GM20431 (cell line): Measurements from ENCODE around the gene KASH5.

Source experiments
- in situ Hi-C: fragments of 300-500 bp; cut with MseI, MboI; formaldehyde crosslinking; loops from one replicate; pipeline ENCODE4 v1.15.0; 2020; ENCODE audit warnings: low sequenced_read_pairs; ENCODE audit not compliant: unreplicated experiment

KASH5 gene

GRCh38 chr19:49417088-49417487 lies 29.0 kb downstream of the KASH5 start:
- in situ Hi-C loops: no loop called here

GRCh38 chr19:49418511-49418910 lies 30.5 kb downstream of the KASH5 start:
- in situ Hi-C loops: no loop called here

DNA sequence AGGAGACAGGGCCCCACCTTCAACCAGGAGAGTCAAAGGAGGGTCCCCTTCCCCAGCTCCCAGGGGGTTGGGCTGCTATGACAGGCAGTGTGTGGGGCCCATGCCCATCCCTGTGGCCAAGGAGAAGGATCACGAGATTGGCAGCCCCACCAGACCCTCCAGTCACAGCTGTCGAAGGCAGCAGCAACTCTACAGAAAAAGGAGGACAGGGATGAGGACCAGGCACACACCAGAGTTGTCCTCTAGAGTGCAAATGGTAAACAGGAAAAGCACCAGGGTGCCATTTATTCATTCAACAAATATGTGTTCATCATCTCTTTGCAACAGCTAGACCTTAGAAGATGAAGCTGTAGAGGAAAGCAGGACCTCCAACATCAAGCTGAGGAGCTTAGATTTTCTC lies 31.1 kb downstream of the KASH5 start:
- in situ Hi-C loops: no loop called here

DNA sequence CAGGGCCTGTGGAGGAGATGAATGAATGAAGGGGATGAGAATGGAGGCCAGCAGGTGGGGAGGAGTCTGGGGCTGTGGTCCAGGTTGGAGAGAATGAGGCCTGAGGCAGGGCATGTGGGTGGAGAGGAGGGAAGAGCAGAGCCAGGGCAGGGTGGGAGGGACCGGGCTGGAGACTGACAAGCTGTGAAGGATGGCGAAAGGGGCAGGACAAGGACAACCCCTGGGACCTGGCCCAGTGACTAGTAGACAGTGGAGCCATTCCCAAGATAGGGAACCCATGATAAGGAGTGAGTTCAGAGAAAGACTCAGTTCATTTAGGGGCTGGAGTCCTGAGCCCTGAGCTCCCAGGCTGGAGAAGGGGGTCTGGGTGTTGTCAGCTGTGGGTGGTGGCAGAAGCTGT lies 32.2 kb downstream of the KASH5 start:
- in situ Hi-C loops: no loop called here

GRCh38 chr19:49421039-49421877 lies 33.2 kb downstream of the KASH5 start:
- in situ Hi-C loops: no loop called here

DNA sequence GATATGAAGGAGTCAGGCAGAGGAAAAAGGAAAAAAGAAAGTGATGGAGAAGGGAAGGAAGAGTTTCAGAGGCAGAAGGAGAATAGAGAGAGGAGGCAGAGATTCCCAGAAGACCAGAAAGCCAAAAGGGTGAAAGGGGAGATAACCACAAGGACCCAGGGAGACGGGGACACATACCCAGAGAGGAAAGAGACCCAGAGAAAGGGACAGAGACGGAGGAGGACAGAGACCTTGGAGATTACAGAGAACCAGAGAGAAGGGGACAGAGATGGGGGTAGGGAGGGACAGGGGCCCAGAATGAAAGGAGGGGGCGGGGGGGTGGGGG lies 33.8 kb downstream of the KASH5 start:
- in situ Hi-C loops: no loop called here

DNA sequence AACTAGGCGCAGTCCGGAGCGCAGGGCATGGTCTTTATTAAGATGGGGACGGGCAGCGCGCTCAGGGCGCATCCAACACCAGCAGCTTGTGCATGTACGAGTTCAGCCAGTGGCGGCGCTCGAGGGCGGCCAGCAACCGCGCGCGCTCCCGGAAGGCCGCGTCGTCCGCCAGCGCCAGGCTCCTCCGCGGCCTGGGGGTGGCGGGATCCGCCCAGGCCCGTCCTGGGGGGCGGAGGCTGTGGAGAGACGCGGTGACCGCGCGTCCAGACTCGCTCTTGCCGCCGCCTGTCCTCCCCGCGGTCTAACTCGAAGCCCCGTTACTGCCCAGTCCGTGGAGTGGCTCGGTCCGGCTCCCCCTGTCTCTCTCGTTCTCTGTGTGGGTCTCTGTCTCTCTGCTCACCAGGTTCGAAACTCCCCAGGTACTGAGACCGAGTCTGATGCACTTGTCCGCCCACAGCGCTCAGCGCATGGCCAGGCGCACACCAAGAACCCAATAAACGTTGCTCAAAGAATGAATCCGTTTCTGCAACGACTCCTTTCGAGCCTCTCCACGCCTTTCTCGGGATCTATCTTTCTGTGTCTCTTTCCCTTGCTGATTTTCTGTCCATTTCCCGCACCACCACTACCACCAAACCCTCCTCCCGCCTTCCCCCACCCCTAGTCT lies 34.5 kb downstream of the KASH5 start:
- in situ Hi-C loops: no loop called here

GRCh38 chr19:49423071-49423984 lies 35.3 kb downstream of the KASH5 start, which contains the start of gene PTH2:
PTH2 (minus strand) TSS chr19:49423441; CDS start chr19:49423339, 102 bp downstream.
- in situ Hi-C loops: no loop called here

- in situ Hi-C loops: no loop called here
Observed at GRCh38 chr19:49423985-49424303, 35.9 kb downstream of the KASH5 start.

- in situ Hi-C loops: no loop called here
Observed at GRCh38 chr19:49425178-49425577, 37.1 kb downstream of the KASH5 start, which contains the start of gene GFY. GFY (plus strand) TSS chr19:49425388; CDS start chr19:49426431, 1,043 bp downstream.

GRCh38 chr19:49425922-49426592 lies 38.0 kb downstream of the KASH5 start:
- in situ Hi-C loops: no loop called here

DNA sequence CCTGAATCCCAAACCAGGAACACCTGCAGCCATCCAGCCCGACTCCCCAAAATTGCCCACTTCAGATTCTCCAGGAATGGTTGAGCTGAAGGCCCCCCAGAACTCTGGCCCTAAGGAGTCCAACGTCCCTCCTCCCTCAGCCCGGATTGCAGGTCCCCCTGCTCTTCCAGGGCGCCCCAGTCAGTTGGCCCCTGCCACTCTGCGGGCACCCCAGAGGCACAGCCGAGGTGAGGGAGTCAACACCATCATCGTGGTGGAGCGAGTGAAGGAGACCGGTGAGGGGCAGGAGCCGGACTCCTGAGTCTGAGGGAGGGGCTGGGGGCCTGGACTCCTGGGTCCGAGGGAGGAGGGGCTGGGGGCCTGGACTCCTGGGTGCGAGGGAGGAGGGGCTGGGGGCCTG lies 39.3 kb downstream of the KASH5 start:
- in situ Hi-C loops: no loop called here

GRCh38 chr19:49427855-49428546 lies 40.0 kb downstream of the KASH5 start:
- in situ Hi-C loops: no loop called here

GRCh38 chr19:49428547-49429451 lies 40.8 kb downstream of the KASH5 start:
- in situ Hi-C loops: no loop called here

GRCh38 chr19:49430172-49430677 lies 42.2 kb downstream of the KASH5 start:
- in situ Hi-C loops: no loop called here

DNA sequence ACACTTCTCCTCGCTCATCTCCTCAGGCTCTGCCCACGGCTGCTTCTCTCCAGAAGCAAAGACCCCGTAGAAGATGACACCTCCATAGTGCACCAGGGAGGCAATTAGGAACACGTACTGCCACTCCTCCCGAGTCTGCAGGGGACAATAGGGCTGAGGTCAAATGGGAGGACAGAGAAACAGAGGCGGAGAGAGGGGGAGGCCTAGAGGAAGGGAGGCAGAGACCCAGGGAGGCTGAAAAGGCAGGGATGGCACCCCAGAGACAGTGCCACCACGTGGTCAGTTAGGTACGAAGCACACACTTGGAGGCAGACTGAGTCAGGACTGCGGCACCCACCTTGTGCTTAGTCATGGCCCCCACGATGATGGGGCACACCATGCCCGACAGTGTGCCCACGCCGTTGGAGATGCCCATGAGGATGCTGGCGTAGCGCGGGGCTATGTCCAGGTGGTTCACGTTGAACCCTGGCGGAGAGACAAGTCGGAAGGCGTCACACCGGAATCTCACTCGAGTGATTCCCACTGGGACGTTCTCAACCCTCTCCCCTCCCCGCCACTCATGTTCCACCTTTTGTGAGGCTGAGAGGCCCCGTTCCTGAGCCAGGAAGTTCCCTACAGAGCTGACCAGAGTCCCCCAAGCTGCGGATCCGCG lies 42.8 kb downstream of the KASH5 start:
- in situ Hi-C loops: no loop called here

DNA sequence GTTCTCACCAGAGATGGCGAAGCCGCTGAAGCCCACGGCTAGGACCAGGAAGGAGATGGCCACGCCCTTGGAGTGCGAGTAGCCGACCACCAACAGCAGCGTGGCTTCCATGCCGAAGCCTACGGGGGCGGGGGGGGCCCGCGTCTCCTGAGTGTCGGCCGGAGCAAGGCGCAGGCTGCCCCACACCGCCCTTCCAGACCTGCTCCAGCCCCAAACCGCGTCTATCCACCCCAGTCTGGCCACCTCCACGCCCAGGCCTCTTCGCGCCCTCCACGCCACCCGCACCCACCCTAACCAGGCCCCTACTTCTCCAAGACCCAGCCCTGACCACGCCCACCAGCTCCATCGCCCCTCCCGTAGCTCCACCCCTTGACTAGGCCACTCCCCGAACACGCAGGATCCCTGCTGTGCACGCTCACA lies 43.3 kb downstream of the KASH5 start:
- in situ Hi-C loops: no loop called here
